ENCODE results near the gene BDNF.

GRCh38 chr11:27717801-27718229 lies 17.6 kb upstream of the BDNF start:
- TF ChIP-seq, protein P1, sequence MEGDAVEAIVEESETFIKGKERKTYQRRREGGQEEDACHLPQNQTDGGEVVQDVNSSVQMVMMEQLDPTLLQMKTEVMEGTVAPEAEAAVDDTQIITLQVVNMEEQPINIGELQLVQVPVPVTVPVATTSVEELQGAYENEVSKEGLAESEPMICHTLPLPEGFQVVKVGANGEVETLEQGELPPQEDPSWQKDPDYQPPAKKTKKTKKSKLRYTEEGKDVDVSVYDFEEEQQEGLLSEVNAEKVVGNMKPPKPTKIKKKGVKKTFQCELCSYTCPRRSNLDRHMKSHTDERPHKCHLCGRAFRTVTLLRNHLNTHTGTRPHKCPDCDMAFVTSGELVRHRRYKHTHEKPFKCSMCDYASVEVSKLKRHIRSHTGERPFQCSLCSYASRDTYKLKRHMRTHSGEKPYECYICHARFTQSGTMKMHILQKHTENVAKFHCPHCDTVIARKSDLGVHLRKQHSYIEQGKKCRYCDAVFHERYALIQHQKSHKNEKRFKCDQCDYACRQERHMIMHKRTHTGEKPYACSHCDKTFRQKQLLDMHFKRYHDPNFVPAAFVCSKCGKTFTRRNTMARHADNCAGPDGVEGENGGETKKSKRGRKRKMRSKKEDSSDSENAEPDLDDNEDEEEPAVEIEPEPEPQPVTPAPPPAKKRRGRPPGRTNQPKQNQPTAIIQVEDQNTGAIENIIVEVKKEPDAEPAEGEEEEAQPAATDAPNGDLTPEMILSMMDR (IDR thresholded peaks at IDR 0.05): no peak
- no peak for TF ChIP-seq TCF7L2 (IDR thresholded peaks at IDR 0.05; ENCODE audit: low read depth, low read length)

Measured in Panc1 (cell line).